A549 (cell line): ENCODE results near the gene NQO1.

Source experiments
- JUN ChIP-seq, 2 experiments: fragments of >200 bp; sonication (Bioruptor Twin); formaldehyde crosslinking; IDR thresholded peaks; 2 replicates in 1 of 2; 3 replicates in 1 of 2; pipeline ENCODE4 v1.6.1; 2016 to 2017
- NR3C1 ChIP-seq: fragments of >200 bp; sonication (Bioruptor Twin); formaldehyde crosslinking; IDR thresholded peaks from 3 replicates; pipeline ENCODE4 v1.6.1; 2017

DNA sequence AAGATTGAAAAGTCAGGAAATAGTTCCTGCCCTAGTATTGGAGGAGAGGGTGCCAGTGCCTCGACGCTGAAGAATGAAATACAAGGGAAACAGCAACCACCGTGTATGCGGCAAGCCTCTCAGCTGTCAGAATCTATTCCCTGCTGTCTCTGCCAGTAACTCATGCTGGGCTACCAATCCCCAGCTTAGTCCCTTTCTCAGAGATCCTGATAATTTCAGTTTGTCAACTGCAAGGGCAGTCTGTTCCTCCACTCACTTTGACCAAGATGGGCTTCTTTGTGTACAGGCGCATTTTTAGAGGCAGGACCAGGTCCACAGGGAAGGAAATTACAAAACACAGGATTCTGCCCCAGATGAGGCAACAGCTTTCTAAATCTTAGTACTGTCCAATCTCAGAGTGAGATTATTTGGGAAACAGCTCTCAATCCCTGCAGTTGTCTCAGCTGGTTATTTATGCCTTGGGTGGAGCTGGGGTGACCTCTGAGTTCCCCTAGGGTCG, 1.3 kb downstream of the NQO1 start:
- TF ChIP-seq NR3C1 = no peak
- TF ChIP-seq JUN (IDR thresholded peaks at IDR 0.05) = no peak; a peak in 1 of 5 replicates
